Measurements from ENCODE around the gene MUC22. TPM values are rescaled to one million over a fixed set of nuclear protein-coding genes. Genes with fewer than 3 reads are reported as not detected.

Gene MUC22
- polyA plus RNA-seq, 3 donors, result not detected

DNA sequence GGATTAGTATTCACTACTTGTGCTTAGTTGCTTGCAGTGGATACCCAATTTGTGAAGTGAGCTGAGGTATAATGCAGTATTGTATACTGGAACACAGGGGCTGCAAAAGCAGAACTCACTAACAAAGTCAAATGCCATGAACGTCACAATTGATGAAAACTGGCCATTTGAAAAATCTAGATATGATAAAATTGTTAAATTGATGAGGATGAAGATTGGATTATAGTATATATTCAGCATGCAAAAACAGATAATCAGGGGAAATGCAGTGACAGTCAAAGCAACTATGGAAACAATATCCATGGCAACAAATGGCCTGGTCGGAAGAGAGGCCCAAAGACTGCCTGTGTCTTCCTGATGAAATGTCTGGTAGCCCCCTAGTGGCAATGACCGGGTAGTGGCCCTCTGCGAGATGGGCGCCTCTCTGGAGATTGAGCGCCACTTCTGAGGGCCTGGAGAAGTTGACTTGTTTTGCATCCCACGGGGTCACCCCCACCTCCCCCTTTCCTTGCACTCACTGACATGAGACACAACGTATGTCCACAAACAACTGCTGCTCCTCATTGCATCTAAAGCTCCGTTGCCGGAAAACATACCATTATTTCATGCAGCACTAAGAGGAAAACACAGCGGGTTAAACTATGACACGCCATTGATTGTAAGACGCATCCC is 58.5 kb downstream of the MUC22 start:
- no peak overlapping the region for H3K4me3 Mint-ChIP-seq
- peak; percentile 54 to 69 (median 57) for DNase-seq
- no peak overlapping the region for H3K27ac ChIP-seq (ENCODE audit: low read depth in 1 of 2, low read length in 2 of 2)
- no peaks in the 10 kb centered on the region for H3K27me3 ChIP-seq (ENCODE audit: control insufficient read depth in 2 of 2, insufficient read depth in 2 of 2, low read length in 2 of 2)
- no peak overlapping the region for H2AFZ ChIP-seq (ENCODE audit: insufficient read depth, low read depth, low read length, poor library complexity, severe bottlenecking)
- no peaks in the 10 kb centered on the region for H3K4me1 ChIP-seq (ENCODE audit: control insufficient read depth in 1 of 2, insufficient read depth in 2 of 2, low read length in 2 of 2)
- H3K4me2 ChIP-seq (replicated peaks; ENCODE audit: extremely low read depth, low read length, poor library complexity, severe bottlenecking), result no peak overlapping the region
- peaks cover 0 to 2% (median 0%) of the 10 kb centered on the region in 7 donors for H3K9me3 Mint-ChIP-seq
- H3K79me2 ChIP-seq (ENCODE audit: insufficient read depth, low read length), result no peaks in the 10 kb centered on the region
- H3K4me3 ChIP-seq (replicated peaks in 1 of 3; ENCODE audit: low read depth in 2 of 3, low read length in 3 of 3), result no peak overlapping the region
- H3K9ac ChIP-seq (ENCODE audit: insufficient read depth, low read length, poor library complexity, severe bottlenecking), result no peak overlapping the region
- H3K36me3 ChIP-seq (replicated peaks in 1 of 2; ENCODE audit: control insufficient read depth in 1 of 2, insufficient read depth in 2 of 2, low read length in 2 of 2), result no peaks in the 10 kb centered on the region
- peaks cover 3% of the 10 kb centered on the region for H3K4me1 Mint-ChIP-seq
- 38% methylated on average over 9 of the region's 13 CpGs for WGBS (ENCODE audit: insufficient coverage)
- intact Hi-C loops (cut with micrococcal nuclease), result no loop called here
- peaks cover 0 to 4% (median 2%) of the 10 kb centered on the region in 3 donors for H3K27me3 Mint-ChIP-seq (ENCODE audit: low read depth in 3 of 3)
- H3K9me3 ChIP-seq (replicated peaks in 1 of 2; ENCODE audit: control insufficient read depth in 1 of 2, insufficient read depth in 1 of 2, low read length in 2 of 2), result no peaks in the 10 kb centered on the region
- no peak overlapping the region for H3K27ac Mint-ChIP-seq
- TF ChIP-seq, protein P1, sequence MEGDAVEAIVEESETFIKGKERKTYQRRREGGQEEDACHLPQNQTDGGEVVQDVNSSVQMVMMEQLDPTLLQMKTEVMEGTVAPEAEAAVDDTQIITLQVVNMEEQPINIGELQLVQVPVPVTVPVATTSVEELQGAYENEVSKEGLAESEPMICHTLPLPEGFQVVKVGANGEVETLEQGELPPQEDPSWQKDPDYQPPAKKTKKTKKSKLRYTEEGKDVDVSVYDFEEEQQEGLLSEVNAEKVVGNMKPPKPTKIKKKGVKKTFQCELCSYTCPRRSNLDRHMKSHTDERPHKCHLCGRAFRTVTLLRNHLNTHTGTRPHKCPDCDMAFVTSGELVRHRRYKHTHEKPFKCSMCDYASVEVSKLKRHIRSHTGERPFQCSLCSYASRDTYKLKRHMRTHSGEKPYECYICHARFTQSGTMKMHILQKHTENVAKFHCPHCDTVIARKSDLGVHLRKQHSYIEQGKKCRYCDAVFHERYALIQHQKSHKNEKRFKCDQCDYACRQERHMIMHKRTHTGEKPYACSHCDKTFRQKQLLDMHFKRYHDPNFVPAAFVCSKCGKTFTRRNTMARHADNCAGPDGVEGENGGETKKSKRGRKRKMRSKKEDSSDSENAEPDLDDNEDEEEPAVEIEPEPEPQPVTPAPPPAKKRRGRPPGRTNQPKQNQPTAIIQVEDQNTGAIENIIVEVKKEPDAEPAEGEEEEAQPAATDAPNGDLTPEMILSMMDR (IDR thresholded peaks at IDR 0.05), result peak; percentile 98
- H3K36me3 Mint-ChIP-seq, result no peaks in the 10 kb centered on the region
- no peaks in the 10 kb centered on the region for H4K20me1 ChIP-seq (ENCODE audit: insufficient read depth, low read length)

DNA sequence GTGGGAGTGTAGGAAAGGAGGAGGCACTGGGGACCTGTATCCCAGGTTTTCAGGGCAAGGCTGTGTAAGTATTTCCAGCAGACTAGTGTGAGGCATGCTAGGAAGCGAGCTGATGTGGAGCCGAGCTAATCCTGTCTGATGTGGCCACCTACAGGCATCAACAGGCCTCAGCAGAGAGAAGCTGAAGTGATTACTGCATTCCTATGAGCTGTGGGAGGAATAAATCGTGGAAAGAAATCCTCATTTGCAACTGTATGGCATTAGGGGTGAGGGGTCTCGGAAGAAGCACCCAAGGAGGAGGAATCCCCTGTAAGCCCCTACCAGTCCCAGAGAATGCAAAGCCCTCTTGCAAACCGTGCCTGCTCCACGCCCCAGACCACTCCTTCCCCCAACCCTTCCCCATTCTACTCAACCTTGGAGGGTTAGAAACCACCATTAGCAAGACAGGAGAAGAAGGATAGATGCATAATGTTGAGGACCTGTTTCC is 60.5 kb downstream of the MUC22 start:
- no peak overlapping the region for H3K27ac Mint-ChIP-seq
- H3K9me3 Mint-ChIP-seq, result peaks cover 0 to 2% (median 0%) of the 10 kb centered on the region in 7 donors
- H3K27ac ChIP-seq (ENCODE audit: low read depth in 1 of 2, low read length in 2 of 2), result no peak overlapping the region
- H4K20me1 ChIP-seq (ENCODE audit: insufficient read depth, low read length), result no peaks in the 10 kb centered on the region
- no peak for DNase-seq
- no peaks in the 10 kb centered on the region for H3K79me2 ChIP-seq (ENCODE audit: insufficient read depth, low read length)
- no peaks in the 10 kb centered on the region for H3K36me3 Mint-ChIP-seq
- no peaks in the 10 kb centered on the region for H3K4me1 ChIP-seq (ENCODE audit: control insufficient read depth in 1 of 2, insufficient read depth in 2 of 2, low read length in 2 of 2)
- no peaks in the 10 kb centered on the region for H3K9me3 ChIP-seq (replicated peaks in 1 of 2; ENCODE audit: control insufficient read depth in 1 of 2, insufficient read depth in 1 of 2, low read length in 2 of 2)
- 40% methylated on average over 2 of the region's 6 CpGs for WGBS (ENCODE audit: insufficient coverage)
- H3K4me3 ChIP-seq (replicated peaks in 1 of 3; ENCODE audit: low read depth in 2 of 3, low read length in 3 of 3), result no peak overlapping the region
- H2AFZ ChIP-seq (ENCODE audit: insufficient read depth, low read depth, low read length, poor library complexity, severe bottlenecking), result no peak overlapping the region
- no peak overlapping the region for H3K9ac ChIP-seq (ENCODE audit: insufficient read depth, low read length, poor library complexity, severe bottlenecking)
- no peak overlapping the region for H3K4me3 Mint-ChIP-seq
- H3K4me2 ChIP-seq (replicated peaks; ENCODE audit: extremely low read depth, low read length, poor library complexity, severe bottlenecking), result no peak overlapping the region
- H3K27me3 Mint-ChIP-seq (ENCODE audit: low read depth in 3 of 3), result peaks cover 0 to 4% (median 0%) of the 10 kb centered on the region in 3 donors
- no peaks in the 10 kb centered on the region for H3K36me3 ChIP-seq (replicated peaks in 1 of 2; ENCODE audit: control insufficient read depth in 1 of 2, insufficient read depth in 2 of 2, low read length in 2 of 2)
- no peaks in the 10 kb centered on the region for H3K27me3 ChIP-seq (ENCODE audit: control insufficient read depth in 2 of 2, insufficient read depth in 2 of 2, low read length in 2 of 2)
- TF ChIP-seq, protein P1 (IDR thresholded peaks at IDR 0.05), result no peak
- intact Hi-C loops (cut with micrococcal nuclease), result loop anchor here in 1 of 2 donors (10.0 kb wide), 1 partner anchor 596 kb away; no protein-coding TSS in a partner anchor
- H3K4me1 Mint-ChIP-seq, result peaks cover 3% of the 10 kb centered on the region

All from CD14-positive monocyte (primary cell).